A172 (cell line): ENCODE measurements around the gene PRDM16. TPM values are rescaled to one million over a fixed set of nuclear protein-coding genes. Genes with fewer than 3 reads are reported as not detected.
A peak's percentile ranks its signal among the peaks of the same experiment; 100 is the strongest.

Experiments
- DNase-seq: peaks from one replicate; pipeline ENCODE4 v3.0.0-alpha.2; 2015; ENCODE audit warnings: low spot score
- total RNA-seq: library from RNA; depleted of rRNA; stranded (reverse); fragments of >200 nt; shearing (Covaris generic); gene quantifications from 2 replicates; pipeline ENCODE4 v1.2.3, GENCODE V29; 2014

PRDM16 gene
- total RNA-seq, 1 experiment from 2014 or later = 0.84 TPM

- DNase-seq = no peak
Observed at GRCh38 chr1:3053986-3054385, 15.0 kb upstream of the PRDM16 start.

GRCh38 chr1:3054474-3054873 is 14.5 kb upstream of the PRDM16 start:
- no peak for DNase-seq

- no peak for DNase-seq
Observed at GRCh38 chr1:3055051-3055450, 14.0 kb upstream of the PRDM16 start.

- no peak for DNase-seq
Observed at GRCh38 chr1:3056641-3057040, 12.4 kb upstream of the PRDM16 start.

GRCh38 chr1:3058263-3059030 is 10.6 kb upstream of the PRDM16 start:
- DNase-seq = no peak

- no peak for DNase-seq
Observed at GRCh38 chr1:3060127-3060526, 8.9 kb upstream of the PRDM16 start.

- DNase-seq = peak; percentile 38
Observed at GRCh38 chr1:3060601-3061551, 8.1 kb upstream of the PRDM16 start.

GRCh38 chr1:3061566-3061965 is 7.4 kb upstream of the PRDM16 start:
- DNase-seq = no peak

- DNase-seq = no peak
Observed at GRCh38 chr1:3061981-3062615, 6.9 kb upstream of the PRDM16 start.

- DNase-seq = no peak
Observed at GRCh38 chr1:3062616-3063378, 6.2 kb upstream of the PRDM16 start.

- DNase-seq = no peak
Observed at GRCh38 chr1:3063379-3064295, 5.4 kb upstream of the PRDM16 start.

GRCh38 chr1:3064296-3064850 is 4.6 kb upstream of the PRDM16 start:
- DNase-seq = no peak

GRCh38 chr1:3064901-3065300 is 4.1 kb upstream of the PRDM16 start:
- no peak for DNase-seq

GRCh38 chr1:3065396-3065795 is 3.6 kb upstream of the PRDM16 start:
- no peak for DNase-seq

GRCh38 chr1:3065797-3066196 is 3.2 kb upstream of the PRDM16 start:
- no peak for DNase-seq

GRCh38 chr1:3066250-3066711 is 2.7 kb upstream of the PRDM16 start:
- no peak for DNase-seq

- DNase-seq = no peak
Observed at GRCh38 chr1:3066826-3067225, 2.2 kb upstream of the PRDM16 start.

- DNase-seq = no peak
Observed at GRCh38 chr1:3067301-3067670, 1.7 kb upstream of the PRDM16 start.

GRCh38 chr1:3067671-3068563 is 1.1 kb upstream of the PRDM16 start:
- no peak for DNase-seq
